SHP77 (cell line): ENCODE results near the gene TREM2.
"Not testable (repeated sequence)": the region's sequence is repeated elsewhere in the genome, so short reads cannot be mapped to it uniquely, and the experiment has no call there.

Source experiments
- DNase-seq, 2 experiments: peaks; one replicate each; lab custom pipeline; 2025; lab: John Stamatoyannopoulos, UW

The TREM2 gene

DNA sequence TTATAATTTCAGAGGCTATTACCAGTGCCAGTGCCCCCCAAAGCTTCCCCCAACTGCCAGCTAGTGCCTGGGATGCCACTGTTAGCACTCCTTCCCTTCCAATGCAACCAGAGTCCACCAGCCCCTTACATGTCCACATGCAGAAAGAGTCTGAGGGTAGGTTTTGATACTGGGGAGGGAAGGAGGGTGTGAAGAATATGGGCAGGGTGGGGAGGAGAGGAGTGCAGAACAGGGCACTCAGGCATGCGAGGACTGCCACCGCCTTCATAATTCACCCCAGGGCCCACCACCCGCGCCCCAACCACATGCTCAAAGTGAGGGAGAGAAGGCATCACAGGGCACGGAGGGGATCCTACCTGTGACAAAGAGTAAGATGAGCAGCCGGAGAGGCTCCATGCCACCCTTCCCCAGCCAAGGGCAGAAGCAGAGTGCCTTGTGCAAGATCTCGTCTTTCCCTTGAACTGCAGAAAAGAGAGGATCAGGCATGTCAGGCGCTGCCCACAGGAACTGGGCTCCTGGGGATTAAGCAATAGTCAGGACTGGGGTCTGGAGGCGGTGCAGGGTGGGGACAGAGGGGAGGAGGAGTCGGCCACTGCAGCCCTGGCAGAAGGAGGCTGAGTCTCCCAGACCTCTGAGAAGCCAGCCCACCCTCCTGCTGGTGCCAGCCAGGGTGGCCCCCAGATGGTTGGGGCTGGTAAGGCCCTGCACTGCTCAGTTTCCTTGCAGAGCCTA lies at the start of gene TREM2:
Gene TREM2 (minus strand): TSS at position 430 of the 732 bp plus-strand sequence. CDS start 34 bp downstream, at position 396.
- DNase-seq, result no peak

DNA sequence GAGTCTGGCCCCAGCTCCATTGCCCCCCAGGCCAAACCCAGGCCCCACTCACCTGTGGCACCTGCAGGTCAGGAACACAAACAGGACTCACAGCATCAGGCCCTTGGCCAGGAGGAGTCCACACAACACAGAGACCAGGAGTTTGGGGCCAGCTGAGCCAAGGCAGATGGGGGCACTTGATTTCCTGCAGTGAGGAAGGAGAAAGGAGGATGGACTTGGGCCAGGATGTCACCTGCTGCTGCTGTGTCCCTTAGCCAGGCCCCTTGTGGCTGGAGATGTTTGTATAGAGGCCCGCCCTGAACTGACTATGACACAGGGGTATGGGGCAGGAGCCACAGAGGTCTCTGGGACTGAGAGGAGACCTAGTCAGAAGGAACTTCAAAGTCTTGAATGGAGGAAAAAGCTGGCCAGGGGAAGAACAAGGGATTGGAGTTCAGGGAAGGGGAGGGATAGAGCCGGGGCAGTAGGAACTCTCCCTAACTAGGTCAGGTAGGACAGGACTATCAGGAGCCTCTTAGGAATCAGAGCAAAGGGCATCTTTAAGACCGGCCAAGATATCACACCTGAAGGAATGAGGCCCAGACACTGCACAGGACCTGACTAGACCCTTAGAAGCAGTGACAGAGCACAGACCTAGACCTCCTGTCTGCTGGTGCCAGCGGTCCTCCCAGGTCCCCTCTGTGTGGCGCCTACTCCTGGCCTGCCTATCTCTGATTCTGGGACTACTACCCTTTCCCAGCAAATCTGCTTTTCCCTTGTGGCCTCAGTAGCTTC lies 46.8 kb upstream of the TREM2 start:
- DNase-seq, result no peak

DNA sequence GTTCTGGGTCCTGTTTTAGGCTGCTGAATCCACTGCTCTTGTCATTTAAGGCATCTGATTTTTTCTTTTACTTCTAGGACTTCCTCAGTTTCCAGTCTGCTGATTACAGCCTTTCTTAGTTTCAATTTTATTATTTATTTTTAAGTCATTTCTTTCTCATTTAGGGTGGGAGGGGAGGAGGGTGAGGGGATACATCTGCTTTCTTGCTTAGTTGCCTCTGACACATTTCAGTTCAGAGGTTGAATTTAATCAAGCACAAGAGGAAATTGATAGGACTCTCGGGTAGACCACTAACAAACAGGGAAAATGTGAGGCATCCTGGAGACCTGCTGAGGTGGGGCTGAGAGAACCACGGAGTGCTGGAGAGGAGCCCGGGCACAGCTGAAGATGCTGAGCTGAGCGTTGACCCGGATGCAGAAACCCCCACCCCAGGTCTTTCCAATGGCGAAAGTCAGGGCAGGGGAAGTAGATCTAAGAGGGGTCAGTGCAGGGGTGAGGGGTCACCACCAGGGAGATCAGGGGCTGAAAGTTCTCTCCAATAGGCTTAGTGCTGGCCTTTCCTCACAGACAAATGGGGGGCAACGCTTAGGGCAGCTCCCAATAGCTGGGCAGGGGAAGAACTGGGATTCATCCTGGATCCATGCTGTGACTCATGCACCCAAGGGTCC lies 45.7 kb upstream of the TREM2 start:
- DNase-seq, result no peak

DNA sequence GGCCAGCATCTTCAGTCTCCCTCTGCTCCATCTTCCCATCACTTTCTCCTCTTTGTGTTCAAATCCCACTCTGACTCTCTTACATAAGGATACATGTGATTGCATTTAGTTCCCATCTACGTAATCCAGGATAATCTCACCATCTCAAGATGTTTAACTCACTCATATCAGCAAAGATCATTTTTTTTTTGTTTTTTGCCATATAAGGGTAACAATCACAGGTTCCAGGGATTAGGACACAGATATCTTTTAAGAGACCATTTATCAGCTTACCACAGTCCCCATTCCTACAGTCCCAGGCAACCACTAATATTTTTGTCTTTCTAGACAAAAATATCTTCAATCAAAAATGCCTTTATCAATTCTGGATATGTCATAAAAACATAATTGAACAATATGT lies 41.2 kb upstream of the TREM2 start:
- no peak for DNase-seq

DNA sequence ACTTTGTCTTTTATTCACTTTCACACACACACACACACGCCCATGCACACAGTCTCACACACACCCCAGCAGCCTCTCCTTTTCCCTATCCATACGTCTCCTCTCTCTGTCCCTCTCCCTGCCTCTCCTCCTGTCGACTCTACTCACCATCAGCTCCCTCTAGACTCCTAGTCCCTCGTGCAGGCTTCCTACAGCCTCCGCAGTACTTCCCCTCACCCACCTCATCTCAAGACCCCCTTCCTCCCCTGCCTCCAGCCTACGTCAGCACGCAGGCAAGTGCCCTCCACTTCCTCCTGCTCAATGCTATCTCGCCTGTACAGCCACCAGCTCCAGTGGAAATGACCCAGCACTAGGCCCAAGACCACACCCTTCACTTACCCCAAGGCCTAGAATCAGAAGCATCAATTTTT lies 38.9 kb upstream of the TREM2 start:
- DNase-seq, result no peak

GRCh38 chr6:41200901-41201763 lies 38.2 kb upstream of the TREM2 start, which contains the start of gene TREML2:
TSS of gene TREML2 (minus strand) at chr6:41201149. CDS start at chr6:41201008, 141 bp downstream.
- DNase-seq, result no peak

DNA sequence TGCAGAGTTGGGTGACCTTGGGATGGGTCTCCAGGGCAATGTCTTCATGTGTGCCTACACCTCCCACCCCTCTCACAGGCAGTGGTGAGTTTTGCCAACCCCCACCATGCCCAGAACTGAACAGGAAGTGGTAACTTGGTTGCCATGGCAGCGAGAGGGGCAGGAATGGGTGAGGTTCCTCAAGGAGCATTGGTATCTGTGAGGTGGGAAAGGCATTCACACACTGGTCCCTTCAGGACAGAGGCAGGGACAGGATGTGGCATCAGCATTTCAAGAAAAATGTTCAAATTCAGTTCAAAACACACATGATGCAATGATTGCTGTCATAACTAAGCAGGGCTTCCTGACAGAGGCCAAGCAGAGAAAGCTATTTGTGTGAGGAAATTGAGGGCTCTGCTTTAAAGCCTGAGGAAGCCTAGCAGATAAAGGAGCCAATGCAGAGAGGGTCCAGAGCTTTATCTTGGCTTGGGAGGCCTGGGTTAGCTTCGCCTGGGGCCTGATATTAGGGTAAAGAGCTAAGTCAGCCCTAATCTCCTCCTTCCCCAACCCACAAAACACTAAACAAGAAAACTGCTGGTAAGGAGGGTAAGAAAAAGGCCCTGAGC lies 37.5 kb upstream of the TREM2 start:
- no peak for DNase-seq

GRCh38 chr6:41199552-41200246 lies 36.8 kb upstream of the TREM2 start:
- no peak for DNase-seq

- no peak for DNase-seq
These were observed 34.3 kb upstream of the TREM2 start for GRCh38 chr6:41197234-41197633.

DNA sequence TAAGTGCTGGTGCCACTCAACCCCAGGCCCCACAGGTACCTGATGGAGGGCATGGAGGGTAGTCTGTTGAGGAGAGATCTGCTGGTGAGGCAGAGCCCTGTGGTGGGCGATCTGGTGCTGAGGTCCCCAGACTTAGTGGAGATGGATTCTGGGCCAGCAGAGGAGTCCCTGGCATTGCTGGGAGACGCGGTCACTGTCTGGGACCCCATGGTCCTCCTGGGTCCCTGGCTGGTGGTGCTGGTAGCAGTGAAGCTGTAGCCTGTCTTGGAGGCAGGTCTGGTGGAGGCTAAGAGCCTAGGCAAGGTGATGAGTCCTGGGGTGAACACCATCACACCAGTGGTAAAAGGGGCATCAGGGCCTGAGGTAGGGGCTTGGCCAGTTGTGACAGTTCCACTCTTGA lies 31.5 kb upstream of the TREM2 start:
- DNase-seq, result no peak

- DNase-seq, result no peak
These were observed 31.0 kb upstream of the TREM2 start for GRCh38 chr6:41193884-41194283.

DNA sequence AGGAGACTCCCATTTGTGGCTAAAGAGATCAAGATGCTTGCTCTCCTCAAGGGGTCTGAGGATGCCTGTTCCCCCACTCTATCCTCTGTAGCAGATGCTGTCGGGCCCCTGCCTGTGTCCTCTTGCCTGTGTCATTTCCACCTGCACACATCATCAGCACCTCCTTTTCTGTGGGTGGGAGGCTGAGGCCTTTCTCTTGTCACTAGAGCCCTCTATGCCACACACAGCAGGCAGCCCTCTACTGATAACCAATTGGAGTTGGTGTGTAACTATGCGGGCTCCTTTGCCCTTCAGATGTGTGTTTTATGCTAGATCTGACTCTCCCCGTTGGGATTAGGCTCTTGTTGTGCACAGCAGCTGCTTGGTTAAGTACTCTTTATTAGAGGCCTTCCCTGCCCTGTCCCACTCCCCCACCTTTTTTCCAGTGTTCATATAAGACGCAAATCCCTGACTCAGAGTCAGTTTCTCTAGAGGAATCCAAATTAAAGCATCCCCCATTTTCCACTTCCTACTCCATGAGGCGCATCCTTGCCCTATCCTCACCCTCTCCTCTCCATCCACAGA lies 30.3 kb upstream of the TREM2 start:
- no peak for DNase-seq

DNA sequence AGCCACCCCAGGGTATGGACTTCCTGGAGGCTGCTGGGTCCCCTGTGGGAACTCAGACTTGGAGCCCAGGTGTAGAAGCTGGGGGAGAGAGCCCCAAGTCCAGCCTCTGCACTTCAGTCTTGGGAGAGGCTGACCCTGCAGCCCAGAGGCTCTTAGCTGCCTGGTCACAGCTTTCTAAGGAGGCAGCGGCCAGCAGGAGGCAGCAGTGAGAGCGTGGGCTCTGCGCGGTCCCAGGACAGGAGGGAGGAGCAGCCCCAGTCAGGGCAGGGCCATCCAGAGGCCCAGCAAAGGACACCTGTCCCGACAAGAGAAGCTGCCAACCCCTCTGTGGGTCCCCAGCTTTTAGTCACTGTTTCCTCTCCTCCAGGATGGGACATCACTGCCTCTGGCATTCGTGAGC lies 28.7 kb upstream of the TREM2 start:
- DNase-seq, result no peak

- DNase-seq, result no peak
These were observed 27.9 kb upstream of the TREM2 start for GRCh38 chr6:41190791-41191190.

DNA sequence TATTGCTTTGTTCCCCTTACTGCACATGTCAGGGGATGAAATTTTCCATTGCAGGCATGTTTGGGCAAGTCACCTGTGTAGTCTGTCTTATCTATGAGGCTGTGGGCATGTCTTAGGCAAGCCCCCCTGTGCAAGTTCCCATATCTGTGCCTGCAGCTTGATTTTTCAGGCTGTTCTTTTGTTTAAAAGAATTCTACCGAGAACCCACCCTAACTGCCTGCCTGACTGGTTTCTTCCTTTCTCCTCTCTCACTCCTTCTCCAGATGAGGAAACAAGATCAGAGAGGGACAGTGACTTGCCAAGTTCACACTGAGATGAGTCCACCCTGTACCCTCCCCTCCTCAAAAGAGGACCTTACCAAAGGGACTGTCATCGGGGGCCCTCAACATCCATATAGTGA lies 27.1 kb upstream of the TREM2 start:
- no peak for DNase-seq

DNA sequence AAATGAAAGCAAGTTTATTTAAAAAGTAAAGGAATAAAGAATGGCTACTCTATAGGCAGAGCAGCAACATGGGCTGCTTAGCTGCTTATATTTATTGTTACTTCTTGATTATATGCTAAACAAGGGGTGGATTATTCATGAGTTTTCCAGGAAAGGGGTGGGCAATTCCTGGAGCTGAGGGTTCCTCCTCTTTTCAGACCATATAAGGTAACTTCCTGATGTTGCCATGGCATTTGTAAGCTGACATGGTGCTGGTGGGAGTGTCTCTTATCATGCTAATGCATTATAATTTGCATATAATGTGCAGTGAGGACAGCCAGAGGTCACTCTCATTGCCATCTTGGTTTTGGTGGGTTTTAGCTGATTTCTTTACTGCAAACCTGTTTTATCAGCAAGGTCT lies 26.1 kb upstream of the TREM2 start:
- not testable (repeated sequence) for DNase-seq

- DNase-seq, result no peak
These were observed 25.3 kb upstream of the TREM2 start for GRCh38 chr6:41187924-41188886.

DNA sequence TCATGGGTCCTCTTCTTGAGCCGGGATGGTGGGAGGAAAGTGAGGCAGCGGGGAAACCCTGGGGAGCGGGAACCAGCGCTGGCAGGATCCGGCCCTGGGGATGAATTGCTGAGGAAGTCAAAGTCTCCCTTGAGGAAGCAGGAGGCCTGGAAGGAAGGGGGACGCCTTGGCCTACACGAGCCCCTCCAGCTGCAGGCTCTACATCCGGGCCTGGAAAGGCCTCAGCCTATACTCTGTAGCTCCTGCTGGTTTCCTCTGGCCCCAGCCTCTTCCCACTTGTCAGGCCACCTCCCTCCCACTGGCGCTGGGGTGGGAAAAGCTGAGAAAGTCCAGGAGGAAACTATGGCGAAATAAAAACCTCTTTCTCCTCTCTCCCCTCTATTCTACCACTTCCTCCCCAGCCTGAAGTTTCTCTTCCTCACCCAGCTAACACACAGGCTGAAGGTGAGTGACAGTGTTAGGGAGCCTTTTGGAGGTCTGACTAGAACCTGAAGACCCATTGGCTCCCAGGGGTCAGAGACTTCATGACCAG lies 23.2 kb upstream of the TREM2 start:
- DNase-seq, result no peak

GRCh38 chr6:41184761-41185160 lies 21.8 kb upstream of the TREM2 start:
- no peak for DNase-seq
